H1 (cell line): ENCODE data around the gene PIBF1. TPM values are rescaled to one million over a fixed set of nuclear protein-coding genes. Genes with fewer than 3 reads are reported as not detected.

Source experiments
- CTCF ChIA-PET: fragments of 300-600 bp; sonication (Branson Sonifier 250); formaldehyde crosslinking; loops from one replicate; lab custom pipeline; 2021; ENCODE audit not compliant: partially characterized antibody; lab: Charles Lee
- POLR2A ChIA-PET: fragments of 300-600 bp; sonication (Branson Sonifier 250); formaldehyde crosslinking; loops from one replicate; lab custom pipeline; 2021; ENCODE audit warnings: inconsistent platforms; ENCODE audit not compliant: partially characterized antibody; lab: Charles Lee
- DNase-seq, 2 experiments: peaks; one replicate each; pipeline versions ENCODE4 v3.0.0 to v3.0.0-alpha.2; 2010 to 2022; ENCODE audit warnings: low spot score in 2 of 2, low read depth in 1 of 2, mixed read lengths in 1 of 2
- FAIRE-seq: peaks from 2 replicates; lab custom pipeline; 2011; peaks lifted over from hg19 to GRCh38; lab: Jason Lieb, UNC
- H2AFZ ChIP-seq: 2 replicates; pipeline ENCODE4 v1.8.1; 2012; ENCODE audit warnings: low read length, inconsistent platforms
- H2AK5ac ChIP-seq: 2 replicates; pipeline ENCODE4 v1.6.1; 2013; ENCODE audit warnings: low read depth, low read length
- H2BK120ac ChIP-seq: replicated peaks from 2 replicates; pipeline ENCODE3; 2013; ENCODE audit warnings: low read depth, low read length, inconsistent platforms
- H2BK12ac ChIP-seq: 2 replicates; pipeline ENCODE4 v1.6.1; 2013; ENCODE audit warnings: low read depth, low read length
- H2BK15ac ChIP-seq: 2 replicates; pipeline ENCODE4 v1.6.1; 2013; ENCODE audit warnings: low read length
- H2BK20ac ChIP-seq: 2 replicates; pipeline ENCODE4 v1.6.1; 2013; ENCODE audit warnings: low read length
- H2BK5ac ChIP-seq: 2 replicates; pipeline ENCODE4 v1.6.1; 2013; ENCODE audit warnings: low read depth, low read length
- H3K14ac ChIP-seq: 2 replicates; pipeline ENCODE4 v1.6.1; 2013; ENCODE audit warnings: inconsistent platforms; ENCODE audit not compliant: insufficient read length
- H3K18ac ChIP-seq: 2 replicates; pipeline ENCODE4 v1.6.1; 2013; ENCODE audit warnings: low read length; ENCODE audit errors: extremely low read depth
- H3K23ac ChIP-seq: 2 replicates; pipeline ENCODE4 v1.6.1; 2013; ENCODE audit warnings: inconsistent platforms; ENCODE audit not compliant: insufficient read length
- H3K23me2 ChIP-seq: 2 replicates; pipeline ENCODE4 v1.6.1; 2013; ENCODE audit warnings: low read depth, low read length
- H3K27ac ChIP-seq: 2 replicates; pipeline ENCODE4 v1.6.1; 2011; ENCODE audit warnings: low read depth, low read length, inconsistent platforms
- H3K27me3 ChIP-seq, 4 experiments: replicated peaks in 1 of 4; 1 replicate in 1 of 4; 2 replicates in 3 of 4; pipeline versions ENCODE4 v1.6.1 to v1.8.1; 2011 to 2013; ENCODE audit warnings: low read length in 3 of 4, mild to moderate bottlenecking in 3 of 4, inconsistent platforms in 2 of 4, mixed read lengths in 2 of 4, moderate library complexity in 1 of 4; ENCODE audit not compliant: control insufficient read depth in 3 of 4, insufficient read depth in 3 of 4; ENCODE audit errors: extremely low read depth in 1 of 4
- H3K36me3 ChIP-seq, 4 experiments: 2 replicates each; pipeline versions ENCODE4 v1.6.1 to v1.8.1; 2011 to 2013; ENCODE audit warnings: mild to moderate bottlenecking in 4 of 4, low read length in 3 of 4, moderate library complexity in 2 of 4, control low read depth in 1 of 4, inconsistent platforms in 1 of 4; ENCODE audit not compliant: insufficient read depth in 4 of 4, control insufficient read depth in 2 of 4
- H3K4ac ChIP-seq: replicated peaks from 2 replicates; pipeline ENCODE3; 2013; ENCODE audit warnings: low read length, low read depth, mixed read lengths, inconsistent platforms; ENCODE audit not compliant: insufficient read length
- H3K4me1 ChIP-seq, 4 experiments: replicated peaks in 1 of 4; 1 replicate in 1 of 4; 2 replicates in 3 of 4; pipeline versions ENCODE4 v1.6.1 to v1.8.1; 2011 to 2013; ENCODE audit warnings: low read length in 3 of 4, inconsistent platforms in 2 of 4, mixed read lengths in 1 of 4; ENCODE audit not compliant: insufficient read depth in 4 of 4, control insufficient read depth in 3 of 4
- H3K4me2 ChIP-seq, 2 experiments: 2 replicates each; pipeline versions ENCODE4 v1.6.1 to v1.8.1; 2011 to 2013; ENCODE audit warnings: low read depth in 2 of 2, low read length in 2 of 2, control low read depth in 1 of 2, inconsistent platforms in 1 of 2, mild to moderate bottlenecking in 1 of 2; ENCODE audit not compliant: insufficient read depth in 1 of 2
- H3K4me3 ChIP-seq, 4 experiments: fragments of 200-600, 300-600 bp in 1 of 4; sonication (generic), shearing (Covaris generic), sonication (Bioruptor Twin) in 1 of 4; 2 replicates each; pipeline versions ENCODE4 v1.5.1 to v1.8.1; 2011 to 2016; ENCODE audit warnings: low read length in 4 of 4, low read depth in 3 of 4, control low read depth in 2 of 4, inconsistent platforms in 2 of 4, mild to moderate bottlenecking in 2 of 4, mixed read lengths in 1 of 4, moderate library complexity in 1 of 4; ENCODE audit not compliant: insufficient read depth in 2 of 4; ENCODE audit errors: extremely low read depth in 1 of 4
- H3K56ac ChIP-seq: replicated peaks from 2 replicates; pipeline ENCODE3; 2013; ENCODE audit warnings: low read depth, mild to moderate bottlenecking, mixed read lengths, low read length, inconsistent platforms; ENCODE audit not compliant: insufficient read length
- H3K79me1 ChIP-seq: 2 replicates; pipeline ENCODE4 v1.6.1; 2013; ENCODE audit warnings: low read depth, low read length, control low read depth
- H3K79me2 ChIP-seq, 2 experiments: 2 replicates each; pipeline versions ENCODE4 v1.6.1 to v1.8.1; 2012 to 2013; ENCODE audit warnings: low read length in 2 of 2, mild to moderate bottlenecking in 2 of 2, inconsistent platforms in 1 of 2; ENCODE audit not compliant: insufficient read depth in 2 of 2, control insufficient read depth in 1 of 2
- H3K9ac ChIP-seq, 4 experiments: replicated peaks in 1 of 4; 1 replicate in 1 of 4; 2 replicates in 3 of 4; pipeline versions ENCODE4 v1.6.1 to v1.8.1; 2011 to 2013; ENCODE audit warnings: low read depth in 3 of 4, low read length in 3 of 4, control low read depth in 2 of 4, mild to moderate bottlenecking in 2 of 4, moderate library complexity in 2 of 4, inconsistent platforms in 1 of 4; ENCODE audit errors: extremely low read depth in 1 of 4
- H3K9me3 ChIP-seq, 2 experiments: 2 replicates each; pipeline versions ENCODE4 v1.6.1 to v1.8.1; 2012 to 2013; ENCODE audit warnings: mild to moderate bottlenecking in 2 of 2, moderate library complexity in 2 of 2, control low read depth in 1 of 2, inconsistent platforms in 1 of 2, low read depth in 1 of 2, low read length in 1 of 2, mixed read lengths in 1 of 2; ENCODE audit not compliant: insufficient read depth in 2 of 2
- H4K20me1 ChIP-seq, 2 experiments: replicated peaks in 1 of 2; 2 replicates each; pipeline versions ENCODE3 to v1.8.1; 2011 to 2013; ENCODE audit warnings: inconsistent platforms in 2 of 2, low read length in 2 of 2, mild to moderate bottlenecking in 1 of 2; ENCODE audit not compliant: insufficient read depth in 2 of 2, control insufficient read depth in 1 of 2
- H4K5ac ChIP-seq: 2 replicates; pipeline ENCODE4 v1.6.1; 2013; ENCODE audit warnings: low read length, low read depth, mixed read lengths, inconsistent platforms; ENCODE audit not compliant: insufficient read length
- H4K8ac ChIP-seq: 2 replicates; pipeline ENCODE4 v1.8.0; 2013; ENCODE audit warnings: mild to moderate bottlenecking, moderate library complexity, low read length, inconsistent platforms; ENCODE audit not compliant: insufficient read depth; ENCODE audit errors: extremely low read depth
- H4K91ac ChIP-seq: replicated peaks from 2 replicates; pipeline ENCODE3; 2013; ENCODE audit warnings: low read length, mixed read lengths, inconsistent platforms; ENCODE audit not compliant: insufficient read length
- BCL11A ChIP-seq, 2 experiments: IDR thresholded peaks; one replicate each; pipeline ENCODE4 v1.6.1; 2011; ENCODE audit warnings: low read depth in 2 of 2, low read length in 2 of 2, mild to moderate bottlenecking in 2 of 2
- CHD1 ChIP-seq: IDR thresholded peaks from 2 replicates; pipeline ENCODE4 v1.6.1; 2012; ENCODE audit warnings: low read depth, low read length, improper control_type of control experiment
- CTBP2 ChIP-seq: IDR thresholded peaks from 2 replicates; pipeline ENCODE4 v1.7.0; 2011; ENCODE audit warnings: borderline replicate concordance, mild to moderate bottlenecking, moderate library complexity, mixed read lengths, low read length; ENCODE audit not compliant: insufficient read depth, insufficient read length
- EGR1 ChIP-seq: IDR thresholded peaks from 2 replicates; pipeline ENCODE4 v1.6.1; 2011; ENCODE audit warnings: low read depth, low read length, borderline replicate concordance
- FOSL1 ChIP-seq: IDR thresholded peaks from 2 replicates; pipeline ENCODE4 v1.6.1; 2011; ENCODE audit warnings: mild to moderate bottlenecking, low read depth, low read length, moderate library complexity; ENCODE audit not compliant: insufficient read depth
- GTF2F1 ChIP-seq: IDR thresholded peaks from 2 replicates; pipeline ENCODE4 v1.6.1; 2012; ENCODE audit warnings: low read depth, low read length, improper control_type of control experiment, borderline replicate concordance
- HDAC2 ChIP-seq, 2 experiments: fragments of 300-600 bp in 1 of 2; sonication (generic) in 1 of 2; IDR thresholded peaks; 2 replicates each; pipeline ENCODE4 v1.6.1; 2011 to 2012; ENCODE audit warnings: low read depth in 2 of 2, low read length in 2 of 2, mild to moderate bottlenecking in 2 of 2, moderate library complexity in 2 of 2, borderline replicate concordance in 1 of 2, inconsistent platforms in 1 of 2
- HDAC6 ChIP-seq: IDR thresholded peaks from one replicate; pipeline ENCODE4 v1.7.1; 2012; ENCODE audit warnings: low read depth, mild to moderate bottlenecking, inconsistent platforms, low read length, moderate library complexity
- NANOG ChIP-seq: IDR thresholded peaks from 2 replicates; pipeline ENCODE4 v1.6.1; 2011; ENCODE audit warnings: low read length, low read depth, mild to moderate bottlenecking, inconsistent platforms; ENCODE audit not compliant: insufficient read depth, poor library complexity, severe bottlenecking
- SIRT6 ChIP-seq: IDR thresholded peaks from one replicate; pipeline ENCODE4 v1.7.1; 2012; ENCODE audit warnings: low read length, inconsistent platforms
- TCF12 ChIP-seq: IDR thresholded peaks from 2 replicates; pipeline ENCODE4 v1.6.1; 2011; ENCODE audit warnings: low read depth, mild to moderate bottlenecking, low read length
- WGBS, 2 experiments: shearing (Covaris generic) in 1 of 2; methylation state at CpG; one replicate each; pipeline versions ENCODE4 v1.1.6 to v1.1.7; 2013 to 2015; ENCODE audit warnings: low lambda C conversion rate in 2 of 2, mixed read lengths in 2 of 2, inconsistent platforms in 1 of 2, low coverage in 1 of 2, missing lambda C conversion rate in 1 of 2; ENCODE audit not compliant: insufficient replicate concordance in 2 of 2, insufficient coverage in 1 of 2, insufficient read length in 1 of 2; ENCODE audit errors: extremely low coverage in 1 of 2, missing lambda C conversion rate in 1 of 2; 5-methylcytosine and 5-hydroxymethylcytosine counted together
- polyA plus RNA-seq, 7 experiments: library from polyadenylated mRNA; depleted of rRNA in 3 of 7; stranded (reverse) in 5 of 7; unstranded in 2 of 7; fragments of >200 nt in 5 of 7; fragments of 200-250 nt in 2 of 7; gene quantifications; 1 replicate in 5 of 7; 2 replicates in 1 of 7; 4 replicates in 1 of 7; pipeline versions ENCODE4 v1.2.1 to v1.2.3, GENCODE V29; 2011 to 2013; ENCODE audit warnings: missing spikeins in 2 of 7, mixed read lengths in 2 of 7
- total RNA-seq: library from RNA; stranded (reverse); fragmentation: NEBNext Ultra II Directional; extraction: Animal tissue kit (Norgen Biotek cat#: 25700); gene quantifications from 2 replicates; pipeline ENCODE4 v1.2.1, GENCODE V29; 2021
- TF ChIP-seq, protein P1 (sequence below): IDR thresholded peaks from 2 replicates; pipeline ENCODE4 v1.6.1; 2012; ENCODE audit warnings: low read length, inconsistent platforms

PIBF1 gene
- total and polyA plus RNA-seq, 2 of the 8 experiments (the other 6 are each of a cell fraction or from before 2014, with no cell fraction given): 1.1 to 13.2 TPM

DNA sequence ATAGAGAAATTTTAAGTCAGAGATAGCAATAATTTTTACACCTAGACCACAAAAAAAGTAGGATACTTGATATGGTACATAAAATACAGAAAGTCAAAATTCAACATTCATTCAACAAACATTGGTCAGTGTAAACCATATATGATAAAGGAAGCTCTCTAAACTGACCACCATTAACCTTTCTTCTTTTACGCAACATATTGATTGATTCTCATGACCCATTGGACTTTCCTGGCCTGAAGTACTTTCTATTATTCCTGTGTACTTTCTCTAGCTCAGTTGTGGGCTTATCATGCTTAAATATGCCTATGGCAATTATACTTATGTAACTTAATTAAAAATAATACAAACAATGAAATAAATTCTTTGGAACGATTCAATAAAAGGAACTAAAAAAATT, 10.7 kb downstream of the PIBF1 start:
- H4K20me1 ChIP-seq: peaks cover 0 to 2% of the 10 kb centered on the region in 2 experiments
- no peak overlapping the region for H3K56ac ChIP-seq
- H3K9ac ChIP-seq: no peak overlapping the region
- H3K14ac ChIP-seq: no peak overlapping the region
- no peak overlapping the region for H3K27ac ChIP-seq
- no peak overlapping the region for H2BK20ac ChIP-seq
- H3K79me2 ChIP-seq: no peaks in the 10 kb centered on the region; a peak in 1 of 4 replicates
- H3K23ac ChIP-seq: no peak overlapping the region
- DNase-seq (no peak), FAIRE-seq (no peak)
- H3K4ac ChIP-seq: no peak overlapping the region
- H2BK120ac ChIP-seq: no peak overlapping the region
- H2AK5ac ChIP-seq: no peak overlapping the region
- H3K4me2 ChIP-seq: no peak overlapping the region
- H3K23me2 ChIP-seq: no peaks in the 10 kb centered on the region
- no peaks in the 10 kb centered on the region for H3K4me1 ChIP-seq
- ChIA-PET POLR2A (interaction anchor here (0.7 kb wide), 1 partner anchor 22 kb away, joined by 3 read pairs; no protein-coding TSS in a partner anchor), CTCF (interaction anchor here (1.1 to 1.2 kb wide), 2 partner anchors 10 to 16 kb away, joined by 3 to 4 read pairs; no protein-coding TSS in a partner anchor)
- no peak overlapping the region for H4K5ac ChIP-seq
- H2BK5ac ChIP-seq: no peak overlapping the region
- H3K36me3 ChIP-seq: peaks cover 0 to 27% (median 1%) of the 10 kb centered on the region in 4 experiments; a peak in 5 of 8 replicates
- no peak overlapping the region for H2BK12ac ChIP-seq
- no peak overlapping the region for H2AFZ ChIP-seq
- WGBS, 2 experiments: 91% methylated on average over 2 of the region's 2 CpGs; no CpG with 5 or more reads in 1 of the 2 experiments
- no peak overlapping the region for H3K18ac ChIP-seq
- H3K4me3 ChIP-seq: no peak overlapping the region
- no peaks in the 10 kb centered on the region for H3K9me3 ChIP-seq
- no peaks in the 10 kb centered on the region for H3K27me3 ChIP-seq
- no peak overlapping the region for H2BK15ac ChIP-seq
- H3K79me1 ChIP-seq: no peaks in the 10 kb centered on the region
- H4K8ac ChIP-seq: no peak overlapping the region
- H4K91ac ChIP-seq: no peak overlapping the region
- TF ChIP-seq BCL11A (IDR thresholded peaks at IDR 0.05; ENCODE audit: low read depth in 2 of 2, low read length in 2 of 2) (no peak), HDAC2 (IDR thresholded peaks at IDR 0.05; ENCODE audit: borderline replicate concordance in 1 of 2, low read depth in 2 of 2, low read length in 2 of 2) (no peak), EGR1 (no peak), CHD1 (no peak), HDAC6 (no peak), CTBP2 (no peak), TCF12 (no peak), GTF2F1 (no peak), FOSL1 (no peak), NANOG (no peak), SIRT6 (no peak)
- TF ChIP-seq, protein P1, sequence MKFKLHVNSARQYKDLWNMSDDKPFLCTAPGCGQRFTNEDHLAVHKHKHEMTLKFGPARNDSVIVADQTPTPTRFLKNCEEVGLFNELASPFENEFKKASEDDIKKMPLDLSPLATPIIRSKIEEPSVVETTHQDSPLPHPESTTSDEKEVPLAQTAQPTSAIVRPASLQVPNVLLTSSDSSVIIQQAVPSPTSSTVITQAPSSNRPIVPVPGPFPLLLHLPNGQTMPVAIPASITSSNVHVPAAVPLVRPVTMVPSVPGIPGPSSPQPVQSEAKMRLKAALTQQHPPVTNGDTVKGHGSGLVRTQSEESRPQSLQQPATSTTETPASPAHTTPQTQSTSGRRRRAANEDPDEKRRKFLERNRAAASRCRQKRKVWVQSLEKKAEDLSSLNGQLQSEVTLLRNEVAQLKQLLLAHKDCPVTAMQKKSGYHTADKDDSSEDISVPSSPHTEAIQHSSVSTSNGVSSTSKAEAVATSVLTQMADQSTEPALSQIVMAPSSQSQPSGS: no peak
